Islet of Langerhans (tissue), 1 donor: ENCODE measurements around the gene DDAH1.

Experiments used
- FAIRE-seq: peaks from one replicate; lab custom pipeline; 2011; peaks lifted over from hg19 to GRCh38; lab: Jason Lieb, UNC

The DDAH1 gene

DNA sequence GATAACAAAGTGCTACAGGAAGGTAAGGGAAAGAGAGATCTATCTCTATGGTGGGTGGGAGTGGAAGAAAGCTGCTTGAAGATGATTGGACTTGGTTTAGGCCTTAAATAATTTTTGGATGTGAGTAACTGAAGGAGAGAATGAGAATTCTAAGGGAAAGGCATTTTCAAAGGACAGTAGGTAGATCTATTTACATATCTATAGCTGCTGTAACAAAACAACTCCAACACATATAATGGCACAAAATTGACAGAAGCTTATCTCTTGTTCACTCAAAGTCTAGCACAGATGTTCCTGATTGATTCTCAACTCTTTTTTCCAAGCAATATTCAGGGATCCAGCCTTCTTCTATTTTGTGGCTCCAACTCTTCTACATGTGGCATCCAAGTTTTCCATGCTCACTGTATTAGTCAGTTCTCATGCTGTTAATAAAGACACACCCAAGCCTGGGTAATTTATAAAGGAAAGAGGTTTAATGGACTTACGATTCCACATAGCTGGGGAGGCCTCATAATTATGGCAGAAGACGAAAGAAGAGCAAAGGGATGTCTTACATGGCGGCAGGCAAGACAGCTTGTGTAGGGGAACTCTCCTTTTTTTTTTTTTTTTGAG lies 3.1 kb upstream of the DDAH1 start:
- FAIRE-seq, result no peak

DNA sequence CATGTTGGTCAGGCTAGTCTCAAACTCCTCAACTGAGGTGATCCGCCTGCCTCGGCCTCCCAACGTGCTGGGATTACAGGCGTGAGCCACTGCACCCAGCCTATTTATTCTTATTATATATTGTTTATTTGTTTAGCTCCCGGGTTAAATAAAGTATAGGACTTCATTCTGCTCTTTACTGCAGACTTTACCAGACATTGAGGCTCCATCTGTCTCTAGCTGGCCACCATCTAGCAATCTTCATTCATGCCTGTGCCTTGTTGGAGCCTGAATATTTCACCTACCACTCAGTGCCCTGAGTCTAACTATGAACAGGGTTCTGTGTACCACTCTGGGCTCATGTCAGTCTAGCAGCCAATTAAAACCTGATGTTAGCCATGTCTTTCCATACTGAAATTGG lies 2.1 kb upstream of the DDAH1 start:
- no peak for FAIRE-seq

DNA sequence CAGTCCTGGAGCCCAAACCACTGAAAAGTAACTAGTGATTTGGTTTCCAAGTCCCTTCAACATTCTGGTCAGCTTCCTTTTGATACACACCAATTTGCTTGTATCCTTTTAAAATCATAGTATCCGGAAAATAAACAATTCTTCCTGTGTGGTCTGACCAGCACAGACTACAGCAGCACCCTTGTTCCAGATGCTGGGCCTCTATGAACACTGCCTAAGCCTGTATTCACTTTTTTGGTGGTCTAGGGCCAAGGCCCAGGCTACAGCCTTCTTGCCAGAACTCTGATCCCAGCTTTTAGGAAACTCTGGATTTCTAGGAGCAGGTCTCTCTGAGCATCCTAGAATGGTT lies 801 bp upstream of the DDAH1 start:
- FAIRE-seq, result no peak

DNA sequence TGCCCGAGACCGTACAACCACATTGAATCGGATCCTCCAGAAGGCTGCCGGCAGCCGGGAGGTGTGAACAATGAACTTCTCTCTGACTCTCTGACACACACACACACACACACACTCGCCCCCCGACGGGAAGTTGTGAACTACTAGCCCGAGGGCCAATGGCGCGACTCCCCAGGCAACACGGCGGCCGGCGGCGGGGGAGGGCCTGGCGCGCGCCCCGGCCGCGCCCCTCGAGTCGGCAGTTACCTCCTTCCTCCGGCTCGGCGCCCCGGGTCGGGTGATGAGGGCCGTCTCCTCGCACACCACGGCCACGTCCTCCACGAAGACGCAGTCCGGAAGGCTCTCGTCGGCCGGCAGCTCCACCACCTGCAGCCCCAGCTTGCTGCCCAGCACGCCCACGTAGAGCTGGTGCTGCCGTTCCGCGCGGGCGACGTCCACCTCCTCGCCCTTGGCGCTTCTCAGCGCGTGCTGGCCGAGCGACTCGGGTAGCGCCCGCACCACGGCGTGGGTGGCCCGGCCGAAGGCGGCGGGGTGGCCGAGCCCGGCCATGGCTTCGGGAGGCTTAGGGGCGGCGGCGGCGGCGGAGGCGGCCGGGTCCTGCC lies 361 bp downstream of the DDAH1 start:
- no peak for FAIRE-seq

DNA sequence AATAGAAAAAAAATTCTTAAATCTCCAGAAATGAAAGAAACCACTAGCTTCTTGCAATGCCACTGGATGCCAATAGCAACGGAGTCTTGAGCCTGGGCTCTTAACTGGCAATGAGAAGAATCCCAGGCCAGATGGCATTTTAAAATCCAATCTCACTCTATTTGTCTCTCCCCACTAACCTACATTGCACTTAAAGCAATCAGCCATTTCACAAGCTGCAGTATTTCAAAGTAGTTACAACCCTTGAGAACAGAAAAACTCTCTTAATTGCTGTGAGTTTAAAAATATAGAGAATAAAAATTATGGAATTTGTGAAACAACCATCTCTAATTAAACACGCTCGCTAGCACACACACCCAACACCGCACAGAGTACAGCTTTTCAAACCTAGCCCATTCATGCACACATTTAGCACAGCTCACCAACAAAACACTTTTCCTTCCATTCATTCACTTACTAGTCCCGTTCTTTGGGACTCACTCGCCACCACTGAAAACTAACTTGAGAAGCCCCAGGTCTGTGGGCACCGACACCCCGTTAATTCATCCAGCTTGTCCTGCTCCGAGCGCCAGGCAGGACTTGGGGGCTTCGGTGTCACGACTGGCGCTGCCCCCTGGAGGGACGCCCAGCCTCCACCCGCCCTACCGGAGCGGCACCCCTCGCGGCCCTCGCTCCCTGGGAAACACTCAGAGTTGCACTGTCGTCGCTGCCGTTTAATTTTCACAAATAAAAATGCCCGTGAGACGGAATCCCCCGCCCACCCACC lies 1.0 kb downstream of the DDAH1 start:
- FAIRE-seq, result peak; percentile 9

DNA sequence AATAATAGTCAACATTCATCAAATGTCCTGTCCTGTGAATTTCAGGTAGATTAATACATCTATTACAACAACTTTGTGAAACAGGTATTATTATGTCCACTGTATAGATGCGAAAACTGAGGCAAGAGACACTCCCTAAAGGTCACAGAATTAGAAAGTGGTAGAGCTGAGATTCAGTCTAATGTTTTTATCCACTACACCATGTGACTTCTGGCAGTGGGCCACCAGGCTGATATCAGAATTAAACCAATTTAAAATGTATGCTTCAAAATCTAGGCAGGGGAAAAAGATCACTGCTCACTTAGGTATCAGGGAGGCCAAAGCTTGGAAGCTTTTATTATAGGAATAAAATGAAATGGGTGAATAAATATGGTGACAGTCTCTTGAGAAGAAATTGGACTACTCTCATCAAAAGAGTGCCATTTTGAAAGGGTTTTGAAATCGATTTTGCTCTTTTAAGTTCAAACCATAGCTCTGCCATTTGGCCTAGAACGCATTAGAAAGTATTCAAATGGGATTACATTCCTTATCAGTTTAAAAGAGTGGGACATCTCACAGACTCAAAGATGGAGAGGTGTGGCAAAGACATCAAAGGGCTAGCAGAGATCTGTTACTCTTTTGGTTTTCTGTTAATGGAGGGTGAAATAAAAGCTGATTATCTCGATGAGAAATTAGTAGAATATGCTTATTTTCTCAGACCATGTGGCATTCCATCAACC lies 1.9 kb downstream of the DDAH1 start:
- no peak for FAIRE-seq

DNA sequence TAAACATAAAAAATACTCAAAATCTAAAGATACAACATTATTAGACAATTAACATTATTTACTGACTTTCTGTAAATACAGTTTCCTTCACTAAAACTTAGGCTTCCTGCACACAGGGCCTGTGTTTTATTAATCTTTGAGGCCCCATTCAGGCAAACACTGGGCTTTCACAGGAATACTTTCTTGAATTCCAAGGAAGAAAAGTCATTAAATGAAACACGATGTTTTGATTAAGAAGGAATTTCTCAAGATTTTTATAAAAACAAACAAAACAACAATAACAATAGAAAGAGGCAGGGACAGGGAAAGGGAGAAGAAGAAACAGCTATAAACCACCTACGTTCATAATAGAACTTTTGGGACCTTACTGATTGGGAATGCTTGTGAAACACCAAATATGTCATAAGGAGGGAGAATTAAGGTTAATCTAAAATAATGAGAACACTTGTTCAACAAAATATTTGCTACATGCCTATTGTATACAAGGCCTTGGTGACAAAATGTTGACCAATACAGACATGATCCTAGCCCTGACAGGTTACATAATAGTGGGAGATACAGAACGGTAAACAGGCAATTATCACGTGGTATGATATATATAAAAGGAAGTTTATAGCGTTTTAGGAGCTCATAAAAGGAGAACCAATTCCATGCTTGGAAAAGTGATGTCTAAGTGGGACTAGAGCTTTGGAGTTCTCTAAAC lies 3.6 kb downstream of the DDAH1 start:
- no peak for FAIRE-seq

DNA sequence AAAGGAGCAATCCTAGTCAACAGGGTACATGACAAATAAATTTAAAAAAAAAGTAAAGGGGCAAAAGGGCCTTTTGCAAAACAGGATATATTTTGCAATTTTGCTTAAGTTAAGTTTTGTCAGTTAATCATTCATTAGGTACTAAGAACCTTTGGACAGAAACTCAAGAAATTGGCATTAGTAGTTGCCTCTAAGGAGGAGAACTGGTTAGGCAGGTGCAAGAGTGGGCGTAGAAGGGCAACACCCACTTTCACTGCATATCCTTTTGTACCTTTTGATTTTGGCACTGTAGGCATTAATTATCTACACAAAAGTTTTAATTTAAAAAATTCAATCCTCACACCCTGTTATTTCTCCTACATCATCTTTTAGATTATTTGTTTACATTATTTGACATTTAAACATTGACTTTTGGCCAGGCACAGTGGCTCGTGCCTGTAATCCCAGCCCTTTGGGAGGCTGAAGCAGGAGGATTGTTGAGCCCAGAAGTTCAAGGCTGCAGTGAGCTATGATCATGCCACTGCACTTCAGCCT lies 4.3 kb downstream of the DDAH1 start:
- no peak for FAIRE-seq

DNA sequence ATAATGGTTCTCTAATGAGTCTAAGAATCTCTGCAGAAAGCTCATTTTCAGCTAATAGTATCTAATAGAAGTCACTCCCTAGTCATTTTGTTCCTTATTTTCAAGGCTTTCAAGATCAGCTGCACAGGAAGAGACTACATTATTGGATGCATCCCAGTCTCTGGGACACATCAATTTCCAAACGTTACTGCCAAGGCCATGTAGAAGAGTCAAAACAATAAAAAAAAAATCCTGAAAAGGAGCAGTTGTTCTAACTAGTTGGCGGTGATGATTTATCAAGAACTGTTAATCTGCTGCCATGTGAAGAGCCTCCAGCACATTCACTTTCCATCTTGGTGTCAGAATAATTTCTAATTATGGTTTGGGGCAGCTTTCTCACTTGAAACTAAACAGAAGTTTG lies 5.7 kb downstream of the DDAH1 start:
- no peak for FAIRE-seq

DNA sequence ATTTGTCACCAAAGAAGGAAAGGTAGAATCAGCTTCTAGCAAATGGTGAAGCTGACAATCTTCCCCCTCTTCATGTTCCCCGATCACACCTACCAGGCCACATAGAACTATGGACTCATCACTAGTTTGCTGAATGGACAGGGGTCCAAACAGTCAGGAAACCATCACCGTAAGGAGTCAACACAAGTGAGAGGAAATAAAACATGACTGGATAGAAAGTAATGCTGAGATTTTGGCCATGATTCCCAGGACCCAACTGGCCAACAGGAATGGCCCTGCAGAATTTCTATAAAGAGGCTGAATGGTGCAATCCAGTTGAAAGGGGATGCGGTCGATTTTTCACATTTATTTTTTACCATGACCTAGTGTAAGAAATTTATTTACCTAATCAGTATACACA lies 10.7 kb downstream of the DDAH1 start:
- no peak for FAIRE-seq

DNA sequence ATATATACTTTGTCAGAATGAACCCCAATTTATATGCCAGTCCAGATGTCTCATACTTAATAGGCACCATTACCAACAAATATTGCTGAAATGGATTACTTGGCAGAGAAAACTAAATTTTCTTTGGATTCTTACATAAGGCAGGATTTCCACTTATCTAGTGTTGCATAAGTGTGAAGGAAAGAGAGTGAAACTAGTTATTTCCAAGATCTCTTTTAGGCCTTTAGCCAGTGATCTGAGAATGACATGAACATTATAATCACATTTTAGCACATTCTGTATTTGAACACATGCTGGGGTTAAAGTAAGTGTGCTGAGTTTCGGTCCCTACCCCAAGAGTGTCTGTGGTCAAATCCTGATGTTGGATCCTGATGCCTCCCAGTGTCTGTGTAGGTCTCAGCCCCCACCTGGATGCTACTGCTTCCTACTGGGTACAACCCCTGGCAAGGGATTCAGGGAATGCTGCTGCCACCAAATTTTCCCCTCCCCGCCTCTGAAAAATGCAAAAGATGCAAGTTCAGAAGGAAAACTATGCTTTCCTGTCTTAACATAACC lies 11.2 kb downstream of the DDAH1 start:
- FAIRE-seq, result no peak

DNA sequence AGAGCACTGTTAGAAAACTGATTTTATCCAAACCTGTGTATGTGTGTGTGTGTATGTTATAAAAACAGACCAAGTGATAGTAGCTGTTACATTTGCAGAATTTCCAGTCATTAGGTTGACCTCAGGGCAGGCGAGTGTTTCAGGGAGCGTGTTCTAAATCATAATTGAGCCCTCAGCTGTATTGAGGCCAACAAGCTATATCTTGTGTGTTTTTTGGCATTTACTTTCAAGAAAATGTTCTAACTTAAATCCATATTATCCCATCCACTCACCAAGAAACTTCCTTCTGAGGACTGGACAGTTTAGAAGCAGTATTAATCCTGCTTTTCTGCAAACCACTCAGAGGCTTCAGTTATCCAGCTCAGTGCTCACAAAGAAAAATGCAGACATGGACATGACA lies 12.0 kb downstream of the DDAH1 start:
- FAIRE-seq, result no peak

DNA sequence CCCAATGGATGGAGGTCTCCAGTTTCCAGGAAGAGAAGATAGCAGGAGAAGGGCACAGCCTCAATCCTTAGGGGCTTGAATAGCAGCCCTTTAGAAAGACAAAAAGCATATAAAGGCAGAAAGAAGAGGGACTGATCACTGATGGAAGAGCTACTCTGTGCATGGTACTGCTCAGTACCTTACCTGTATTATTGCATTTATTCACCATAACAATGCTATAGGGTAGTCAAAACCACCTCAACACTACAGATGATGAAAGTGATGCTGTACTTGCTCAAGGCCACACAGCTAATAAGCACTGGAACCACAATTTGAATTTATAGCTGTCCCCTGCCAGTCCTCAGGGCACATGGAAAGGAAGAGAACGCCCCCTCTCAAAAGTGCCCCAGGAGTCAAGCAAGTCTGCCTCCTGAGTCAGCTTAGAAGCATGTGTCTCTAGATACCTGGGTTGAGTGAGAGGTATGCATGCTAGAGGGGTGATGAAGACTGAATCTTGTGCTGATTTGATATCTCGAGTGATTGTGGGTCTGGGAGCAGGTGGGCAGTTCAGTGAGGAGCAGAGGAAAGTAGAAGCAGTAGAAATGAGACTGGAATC lies 13.6 kb downstream of the DDAH1 start:
- FAIRE-seq, result no peak

DNA sequence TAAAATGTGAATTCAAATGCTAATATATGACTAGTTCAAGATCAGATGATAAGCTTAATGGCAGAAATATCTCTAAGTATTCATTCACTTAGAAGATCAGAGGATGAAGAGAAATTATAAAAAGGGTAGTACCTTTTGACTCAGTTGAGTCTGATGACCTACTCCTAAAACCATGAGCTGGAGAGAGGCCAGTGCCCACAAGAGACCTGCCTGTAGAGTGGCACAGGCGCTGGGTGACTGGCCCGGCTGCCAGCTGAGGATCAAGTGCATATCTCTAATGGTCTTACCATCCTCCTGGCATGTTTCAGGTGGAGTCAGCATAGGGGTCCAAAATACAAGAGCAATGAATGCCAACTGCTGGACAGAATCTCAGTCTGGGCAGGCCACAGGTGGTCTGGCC lies 14.1 kb downstream of the DDAH1 start:
- no peak for FAIRE-seq

DNA sequence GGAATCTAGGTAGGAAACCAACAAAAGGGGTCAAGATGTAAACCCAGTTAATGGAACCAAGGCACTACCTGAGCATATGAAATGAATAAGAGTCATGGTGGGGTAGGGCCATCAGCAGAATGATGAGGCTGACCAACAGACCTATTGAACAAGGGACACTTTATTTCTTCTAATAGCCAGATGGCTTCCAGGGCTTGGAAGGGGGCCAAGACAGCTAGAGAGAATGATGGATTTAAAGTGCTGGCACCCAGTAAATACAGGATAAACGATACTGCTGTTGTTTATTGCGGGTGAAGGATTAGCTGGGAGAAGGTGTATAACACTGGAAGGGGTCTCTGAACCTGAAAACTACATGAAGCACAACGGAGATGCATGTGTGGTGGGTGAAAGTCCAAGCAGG lies 15.6 kb downstream of the DDAH1 start:
- FAIRE-seq, result no peak

DNA sequence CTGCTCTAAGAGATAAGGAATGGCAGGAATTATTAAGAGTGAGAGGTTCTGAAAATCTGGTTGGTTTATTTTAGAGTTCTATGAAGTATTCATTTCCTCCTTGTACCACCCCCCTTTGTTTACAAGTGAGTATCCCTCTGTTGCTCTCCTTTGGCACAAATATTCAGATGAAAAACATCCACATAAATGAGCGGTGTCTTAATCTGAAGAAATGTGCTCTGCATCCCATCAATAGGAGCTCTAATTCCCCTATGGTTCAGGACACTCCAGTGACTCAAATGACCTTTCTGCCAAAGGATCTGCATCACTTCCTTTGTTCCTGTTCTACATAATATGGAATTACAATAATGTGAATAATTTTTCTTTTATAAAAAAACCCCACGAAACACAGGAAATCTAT lies 16.6 kb downstream of the DDAH1 start:
- FAIRE-seq, result no peak

DNA sequence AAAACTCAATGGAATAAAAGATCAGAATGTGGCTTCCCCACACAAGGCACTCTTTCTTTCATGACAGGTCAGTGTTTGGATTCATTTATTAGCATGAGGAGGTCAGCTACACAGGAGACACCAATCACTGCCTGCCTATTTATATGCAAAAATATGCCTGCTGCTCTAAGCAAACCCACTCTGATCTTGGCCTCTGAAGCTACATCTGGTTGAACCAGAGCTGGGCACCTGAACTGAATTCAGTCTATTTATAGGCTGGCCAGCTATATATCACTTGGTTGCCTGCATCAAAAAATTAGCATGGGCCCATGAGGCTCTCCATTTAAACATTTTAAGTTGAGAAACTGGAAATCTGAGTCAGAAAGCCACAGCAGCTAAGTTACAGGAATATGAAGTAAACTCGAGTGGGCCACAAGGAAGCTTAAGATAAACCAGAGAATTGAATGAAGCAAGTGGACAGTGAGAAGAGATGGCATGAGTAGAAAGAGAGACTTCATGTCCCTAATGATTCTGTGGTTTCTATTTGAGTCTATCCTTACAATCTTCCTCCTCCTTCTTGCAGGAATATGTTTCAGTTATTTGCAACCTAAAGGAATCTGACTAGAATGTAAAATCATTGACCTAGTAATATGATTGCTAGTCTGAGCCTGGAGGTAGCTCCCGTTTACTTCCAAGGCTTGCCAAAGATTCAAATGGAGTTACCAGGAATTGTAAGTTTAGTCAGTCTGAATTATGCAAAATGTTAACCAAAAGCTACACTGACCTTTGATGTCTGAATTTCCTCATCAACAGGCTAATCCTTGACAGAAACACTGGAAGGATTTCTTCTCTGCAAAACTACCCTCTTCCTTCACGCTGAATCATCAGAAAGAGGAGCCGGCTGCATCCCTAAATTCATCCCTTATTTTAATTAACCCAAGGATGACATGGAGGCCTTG lies 17.7 kb downstream of the DDAH1 start:
- no peak for FAIRE-seq

DNA sequence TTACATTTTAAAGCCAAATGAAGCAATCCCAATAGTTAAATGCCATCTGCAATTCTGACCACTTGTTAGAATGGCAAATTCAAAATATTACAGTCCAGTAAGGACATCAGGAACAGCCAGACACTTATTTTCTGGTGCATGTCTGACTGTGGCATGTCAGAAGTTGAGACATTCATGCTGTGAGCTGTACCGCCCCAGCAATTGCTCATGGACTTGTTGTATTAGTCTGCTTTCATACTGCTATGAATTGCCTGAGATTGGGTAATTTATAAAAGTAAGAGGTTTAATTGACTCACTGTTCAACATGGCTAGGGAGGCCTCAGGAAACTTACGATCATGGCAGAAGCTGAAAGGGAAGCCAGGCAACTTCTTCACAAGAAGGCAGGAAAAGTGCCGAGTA lies 19.1 kb downstream of the DDAH1 start:
- FAIRE-seq, result no peak

DNA sequence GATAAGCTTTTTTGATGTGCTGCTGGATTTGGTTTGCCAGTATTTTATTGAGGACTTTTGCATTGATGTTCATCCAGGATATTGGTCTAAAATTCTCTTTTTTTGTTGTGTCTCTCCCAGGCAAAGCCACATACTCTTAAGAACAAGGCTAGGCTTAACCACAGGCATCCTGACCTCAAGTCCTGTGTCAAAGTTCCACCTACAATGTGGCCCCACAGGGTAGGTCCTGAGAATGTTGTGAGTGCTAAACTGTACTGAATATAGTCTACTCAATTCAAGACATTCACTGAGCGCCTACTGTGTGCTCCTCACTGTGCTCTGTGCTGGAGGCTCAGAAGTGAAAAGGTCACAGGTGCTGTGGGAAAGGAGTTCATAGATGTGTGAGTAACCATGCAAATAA lies 20.6 kb downstream of the DDAH1 start:
- FAIRE-seq, result no peak

DNA sequence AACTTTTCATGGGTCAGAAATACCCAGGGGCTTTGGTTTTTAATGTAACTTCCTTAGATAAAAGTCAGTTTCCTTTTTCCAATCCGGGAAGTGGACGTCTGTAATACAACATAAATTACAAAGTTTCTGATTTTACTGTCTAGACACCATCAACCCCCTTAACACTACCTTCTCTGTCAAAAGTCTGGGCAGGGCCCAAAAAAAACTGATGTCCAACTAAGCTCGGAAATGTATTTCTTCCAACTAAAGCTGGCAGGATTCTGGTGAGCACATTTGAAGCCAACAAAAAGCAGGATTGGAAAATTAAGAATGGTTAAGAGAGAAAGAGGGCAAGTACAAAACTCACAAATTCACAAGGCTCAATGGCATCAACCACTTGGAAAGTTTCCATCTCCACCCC lies 24.3 kb downstream of the DDAH1 start:
- FAIRE-seq, result no peak

DNA sequence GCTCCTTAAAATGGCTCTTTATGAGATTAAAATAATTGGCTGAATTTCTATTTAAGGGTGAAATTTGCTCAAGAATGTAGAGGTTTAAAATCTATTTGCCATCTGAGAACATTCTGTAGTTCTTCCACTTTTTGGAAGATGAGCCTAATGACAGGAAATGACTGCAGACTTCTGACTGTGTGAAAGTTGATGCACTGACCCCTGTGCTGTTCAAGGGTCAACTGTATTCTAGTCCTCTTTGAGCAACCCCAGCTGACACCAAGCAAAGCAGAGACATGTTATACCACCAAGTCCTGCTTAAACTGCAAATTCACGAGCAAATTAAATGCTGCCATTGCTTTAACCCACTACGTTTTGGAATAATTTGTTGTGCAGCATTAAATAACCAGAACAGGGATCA lies 26.6 kb downstream of the DDAH1 start:
- FAIRE-seq, result no peak
